Bone marrow (tissue), 2 donors: Measurements from ENCODE around the gene DMPK.
"Not testable (repeated sequence)": the region's sequence is repeated elsewhere in the genome, so short reads cannot be mapped to it uniquely, and the experiment has no call there.

ENCODE experiments used
- DNase-seq, 2 donors: peaks; one replicate each; lab custom pipeline; 2025; lab: John Stamatoyannopoulos, UW

DMPK gene

GRCh38 chr19:45745606-45746005 is 36.7 kb downstream of the DMPK start:
- DNase-seq = no peak

GRCh38 chr19:45742969-45743368 is 39.3 kb downstream of the DMPK start:
- no peak for DNase-seq

GRCh38 chr19:45739498-45740439 is 42.5 kb downstream of the DMPK start:
- DNase-seq = no peak

- DNase-seq = no peak
Observed at GRCh38 chr19:45733160-45733810, 49.0 kb downstream of the DMPK start, which contains the start of gene MEIOSIN. Gene MEIOSIN (plus strand): TSS chr19:45733439. CDS start chr19:45735377, 1,938 bp downstream.

GRCh38 chr19:45730368-45731288 is 51.7 kb downstream of the DMPK start, which contains the start of gene FBXO46:
Gene FBXO46 (minus strand): TSS chr19:45730896. CDS start chr19:45713495, 17,401 bp downstream.
- DNase-seq = peak; percentile 68 to 97

GRCh38 chr19:45729800-45730290 is 52.4 kb downstream of the DMPK start:
- no peak for DNase-seq

GRCh38 chr19:45728683-45729082 is 53.6 kb downstream of the DMPK start:
- DNase-seq = not testable (repeated sequence)

GRCh38 chr19:45720065-45720464 is 62.2 kb downstream of the DMPK start:
- not testable (repeated sequence) for DNase-seq
